ENCODE data around the gene DUSP7.

The DUSP7 gene

GRCh38 chr3:52057812-52058495, 1.6 kb upstream of the DUSP7 start:
- DNase-seq (ENCODE audit: extremely low read depth, low read depth), result no peak
- no peak for TF ChIP-seq CTCF (IDR thresholded peaks at IDR 0.05; ENCODE audit: low read depth, low read length)

- peak; percentile 94 for DNase-seq (ENCODE audit: extremely low read depth, low read depth)
- TF ChIP-seq CTCF (IDR thresholded peaks at IDR 0.05; ENCODE audit: low read depth, low read length), result no peak
Measured at GRCh38 chr3:52056968-52057811, 819 bp upstream of the DUSP7 start.

GRCh38 chr3:52055537-52056351, 627 bp downstream of the DUSP7 start:
- DNase-seq (ENCODE audit: extremely low read depth, low read depth), result no peak
- TF ChIP-seq CTCF (IDR thresholded peaks at IDR 0.05; ENCODE audit: low read depth, low read length), result peak; percentile 12

- TF ChIP-seq CTCF (IDR thresholded peaks at IDR 0.05; ENCODE audit: low read depth, low read length), result peak; percentile 33
Measured at GRCh38 chr3:52054661-52055511, 1.5 kb downstream of the DUSP7 start.

GRCh38 chr3:52053307-52054304, 2.8 kb downstream of the DUSP7 start:
- DNase-seq (ENCODE audit: extremely low read depth, low read depth), result no peak
- peak; percentile 26 for TF ChIP-seq CTCF (IDR thresholded peaks at IDR 0.05; ENCODE audit: low read depth, low read length)

More at GRCh38 chr3:52054661-52055511, 1.5 kb downstream of the DUSP7 start:
- no peak for DNase-seq (ENCODE audit: extremely low read depth, low read depth)
